Activated CD4-positive, alpha-beta T cell treated with anti-CD3 and anti-CD28 coated beads, Interleukin-2, Interleukin-6, amounts not matched to agents 100 ng/mL and 50 ng/mL, durations not matched to agents 16 hours and 8 hours (primary cell): ENCODE results near the gene HLCS.
"Not testable (repeated sequence)": the region's sequence is repeated elsewhere in the genome, so short reads cannot be mapped to it uniquely, and the experiment has no call there.

ENCODE experiments used
- DNase-seq: peaks from one replicate; pipeline ENCODE4 v3.0.0-alpha.2; 2020

The HLCS gene

GRCh38 chr21:36845790-36846189, 120.7 kb downstream of the HLCS start:
- DNase-seq: no peak

- DNase-seq: no peak
Measured at GRCh38 chr21:36845070-36845469, 121.4 kb downstream of the HLCS start.

GRCh38 chr21:36841866-36842265, 124.6 kb downstream of the HLCS start:
- DNase-seq: no peak

- DNase-seq: no peak
Measured at GRCh38 chr21:36839735-36840134, 126.7 kb downstream of the HLCS start.

- no peak for DNase-seq
Measured at GRCh38 chr21:36839123-36839522, 127.3 kb downstream of the HLCS start.

- DNase-seq: no peak
Measured at GRCh38 chr21:36835383-36835795, 131.1 kb downstream of the HLCS start.

GRCh38 chr21:36834192-36834591, 132.3 kb downstream of the HLCS start:
- no peak for DNase-seq

GRCh38 chr21:36830100-36830499, 136.4 kb downstream of the HLCS start:
- DNase-seq: no peak

GRCh38 chr21:36828891-36829515, 137.5 kb downstream of the HLCS start:
- no peak for DNase-seq

- no peak for DNase-seq
Measured at GRCh38 chr21:36828208-36828607, 138.3 kb downstream of the HLCS start.

- no peak for DNase-seq
Measured at GRCh38 chr21:36825658-36826057, 140.8 kb downstream of the HLCS start.

GRCh38 chr21:36821032-36821299, 145.5 kb downstream of the HLCS start:
- no peak for DNase-seq

- no peak for DNase-seq
Measured at GRCh38 chr21:36820176-36821031, 146.1 kb downstream of the HLCS start.

- DNase-seq: no peak
Measured at GRCh38 chr21:36817732-36818450, 148.6 kb downstream of the HLCS start.

GRCh38 chr21:36816561-36817130, 149.8 kb downstream of the HLCS start:
- no peak for DNase-seq

- DNase-seq: not testable (repeated sequence)
Measured at GRCh38 chr21:36816026-36816425, 150.4 kb downstream of the HLCS start.

GRCh38 chr21:36815284-36815683, 151.2 kb downstream of the HLCS start:
- no peak for DNase-seq

- DNase-seq: no peak
Measured at GRCh38 chr21:36813052-36813451, 153.4 kb downstream of the HLCS start.

- no peak for DNase-seq
Measured at GRCh38 chr21:36811762-36812161, 154.7 kb downstream of the HLCS start.

GRCh38 chr21:36810443-36810842, 156.0 kb downstream of the HLCS start:
- no peak for DNase-seq

GRCh38 chr21:36807422-36807928, 159.0 kb downstream of the HLCS start:
- DNase-seq: no peak

GRCh38 chr21:36806103-36806502, 160.4 kb downstream of the HLCS start:
- no peak for DNase-seq

- DNase-seq: no peak
Measured at GRCh38 chr21:36804874-36805611, 161.4 kb downstream of the HLCS start.
